Spinal cord (tissue), 4 donors: ENCODE results near the gene OR52R1. TPM values are rescaled to one million over a fixed set of nuclear protein-coding genes. Genes with fewer than 3 reads are reported as not detected.

Source experiments
- polyA plus RNA-seq, 2 donors: library from polyadenylated mRNA; unstranded; fragments of 120-200 nt; gene quantifications; one replicate each; pipeline ENCODE4 v1.2.1, GENCODE V29; 2013; ENCODE audit not compliant: insufficient read length in 2 of 2
- small RNA-seq: library from RNA; depleted of rRNA; stranded (forward); fragments of <200 nt; gene quantifications from one replicate; pipeline ENCODE3, GENCODE V24; 2014; ENCODE audit warnings: low replicate concordance
- total RNA-seq, 2 donors: library from RNA; depleted of rRNA in 1 of 2; stranded (reverse); fragments of 120-200 nt in 1 of 2; fragments of >200 nt in 1 of 2; gene quantifications; one replicate each; pipeline versions ENCODE4 v1.2.3 to v1.2.4, GENCODE V29; 2013 to 2014

The OR52R1 gene
- total and polyA plus RNA-seq, 4 donors, result not detected

Small RNA genes within 50 kb of the gene (small RNA-seq; reads per million reads assigned to genes)
- gene RF00091, result not detected

Other genes with a start within 250 kb of the OR52R1 start
- not detected for gene OR52I2, start 222.6 kb downstream of the OR52R1 start, total RNA-seq
- not detected for gene OR52I2, start 222.6 kb downstream of the OR52R1 start, polyA plus RNA-seq
- not detected for gene OR52I1, start 210.3 kb downstream of the OR52R1 start, total RNA-seq
- under 1 TPM in 1 of 2 donors, not detected in 1; 0.08 TPM for gene OR52I1, start 210.3 kb downstream of the OR52R1 start, polyA plus RNA-seq
- 10 to 100 TPM; 11.3 to 15.5 TPM for gene TRIM68, start 196.1 kb downstream of the OR52R1 start, total RNA-seq
- gene TRIM68, start 196.1 kb downstream of the OR52R1 start, polyA plus RNA-seq, result 10 to 100 TPM; 14.0 to 16.3 TPM
- not detected for gene OR51D1, start 166.9 kb downstream of the OR52R1 start, total RNA-seq
- gene OR51D1, start 166.9 kb downstream of the OR52R1 start, polyA plus RNA-seq, result not detected
- 1 to 10 TPM in 1 of 2 donors, under 1 TPM in 1; 0.40 to 1.8 TPM for gene OR51E1, start 160.4 kb downstream of the OR52R1 start, total RNA-seq
- under 1 TPM; 0.11 to 0.29 TPM for gene OR51E1, start 160.4 kb downstream of the OR52R1 start, polyA plus RNA-seq
- under 1 TPM; 0.39 to 0.40 TPM for gene OR51E2, start 106.5 kb downstream of the OR52R1 start, total RNA-seq
- under 1 TPM; 0.26 to 0.35 TPM for gene OR51E2, start 106.5 kb downstream of the OR52R1 start, polyA plus RNA-seq
- not detected for gene MMP26, start 99.6 kb downstream of the OR52R1 start, total RNA-seq
- under 1 TPM; 0.17 to 0.27 TPM for gene MMP26, start 99.6 kb downstream of the OR52R1 start, polyA plus RNA-seq
- gene OR51F1, start 34.4 kb downstream of the OR52R1 start, total RNA-seq, result not detected
- not detected for gene OR51F1, start 34.4 kb downstream of the OR52R1 start, polyA plus RNA-seq
- not detected for gene OR51F2, start 16.9 kb upstream of the OR52R1 start, total RNA-seq
- gene OR51F2, start 16.9 kb upstream of the OR52R1 start, polyA plus RNA-seq, result not detected
- not detected for gene OR51S1, start 44.8 kb upstream of the OR52R1 start, total RNA-seq
- not detected for gene OR51S1, start 44.8 kb upstream of the OR52R1 start, polyA plus RNA-seq
- gene OR51T1, start 77.5 kb upstream of the OR52R1 start, total RNA-seq, result not detected
- gene OR51T1, start 77.5 kb upstream of the OR52R1 start, polyA plus RNA-seq, result not detected
- not detected for gene OR51A7, start 99.4 kb upstream of the OR52R1 start, total RNA-seq
- not detected for gene OR51A7, start 99.4 kb upstream of the OR52R1 start, polyA plus RNA-seq
- not detected for gene OR51G2, start 115.0 kb upstream of the OR52R1 start, total RNA-seq
- not detected for gene OR51G2, start 115.0 kb upstream of the OR52R1 start, polyA plus RNA-seq
- not detected for gene OR51G1, start 120.0 kb upstream of the OR52R1 start, total RNA-seq
- not detected for gene OR51G1, start 120.0 kb upstream of the OR52R1 start, polyA plus RNA-seq
- gene OR51A4, start 143.2 kb upstream of the OR52R1 start, total RNA-seq, result not detected
- gene OR51A4, start 143.2 kb upstream of the OR52R1 start, polyA plus RNA-seq, result not detected
- not detected for gene OR51A2, start 151.3 kb upstream of the OR52R1 start, total RNA-seq
- not detected for gene OR51A2, start 151.3 kb upstream of the OR52R1 start, polyA plus RNA-seq
- not detected for gene OR51L1, start 190.5 kb upstream of the OR52R1 start, total RNA-seq
- gene OR51L1, start 190.5 kb upstream of the OR52R1 start, polyA plus RNA-seq, result under 1 TPM in 1 of 2 donors, not detected in 1; 0.03 TPM
- not detected for gene OR52J3, start 242.1 kb upstream of the OR52R1 start, total RNA-seq
- gene OR52J3, start 242.1 kb upstream of the OR52R1 start, polyA plus RNA-seq, result not detected